ENCODE data around the gene RNU2-63P. TPM values are rescaled to one million over a fixed set of nuclear protein-coding genes. Genes with fewer than 3 reads are reported as not detected.
A peak's percentile ranks its signal among the peaks of the same experiment; 100 is the strongest.

Gene RNU2-63P
- total and polyA plus RNA-seq, 2 experiments from 2014 or later, result 1.4 TPM; not detected in 1

DNA sequence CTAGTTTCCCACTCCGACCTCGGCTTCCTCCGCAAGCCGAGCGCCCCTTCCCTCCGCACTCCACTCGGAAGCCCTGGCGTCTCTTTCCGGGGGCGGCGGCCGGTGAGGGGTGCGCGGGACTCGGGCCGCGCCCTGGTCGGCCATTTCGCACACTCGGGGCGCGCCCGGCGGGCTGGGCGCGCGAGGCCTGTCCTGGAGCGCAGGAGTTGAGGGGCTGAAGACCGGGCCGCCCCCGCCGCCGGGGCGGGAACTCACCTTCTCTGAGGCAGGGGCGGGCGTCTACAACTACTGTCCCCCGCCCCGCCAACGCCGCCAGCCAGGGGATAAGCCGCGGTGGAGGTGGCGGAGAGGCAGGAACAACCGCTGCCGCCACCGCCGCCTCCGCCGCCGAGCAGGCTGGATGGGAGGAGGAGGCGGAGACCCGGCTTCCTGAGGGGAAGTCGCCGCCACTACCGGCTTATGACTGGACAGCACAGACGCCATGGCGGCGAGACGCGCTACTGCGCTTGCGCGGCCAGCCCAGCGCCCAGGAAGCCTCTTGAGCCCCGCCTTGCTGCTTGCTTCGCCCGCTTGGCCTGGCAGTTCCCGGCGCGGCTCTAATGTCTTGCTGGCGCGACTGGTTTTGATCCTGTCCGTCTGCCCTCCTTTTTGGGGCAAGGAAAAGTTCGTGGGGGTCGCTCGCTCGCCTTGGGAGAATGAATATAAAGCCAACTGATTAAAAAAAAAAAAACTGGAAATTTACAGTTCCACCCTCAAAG is 39.2 kb upstream of the RNU2-63P start, which contains the start of gene KRCC1:
Gene KRCC1 (minus strand): TSS at position 413 of the 758 bp plus-strand sequence. CDS start 27,220 bp downstream, outside the sequence.
- Histone ChIP-seq H3K27ac (peak within 1 kb of the TSS; percentile 99), H3K36me3 (replicated peaks; ENCODE audit: insufficient read depth, low read depth) (no peaks in the 10 kb centered on the region), H2AFZ (peak within 1 kb of the TSS; percentile 75), H3K4me2 (peak within 1 kb of the TSS; percentile 73), H3K9me2 (replicated peaks; ENCODE audit: insufficient read depth) (no peaks in the 10 kb centered on the region), H3K79me2 (peaks cover 43% of the 10 kb centered on the region), H3K27me3 (no peaks in the 10 kb centered on the region), H3K4me3 (peak within 1 kb of the TSS; percentile 92), H3K4me1 (ENCODE audit: insufficient read depth) (peaks cover 24% of the 10 kb centered on the region), H4K20me1 (ENCODE audit: insufficient read depth, poor library complexity, severe bottlenecking) (peaks cover 4% of the 10 kb centered on the region), H3K9me3 (ENCODE audit: low read depth) (no peaks in the 10 kb centered on the region)
- under 1% methylated on average over 55 of the region's 77 CpGs for WGBS (ENCODE audit: low lambda C conversion rate, missing lambda C conversion rate)
- DNase-seq (ENCODE audit: low spot score), result peak; percentile 97
- TF ChIP-seq, protein P1, sequence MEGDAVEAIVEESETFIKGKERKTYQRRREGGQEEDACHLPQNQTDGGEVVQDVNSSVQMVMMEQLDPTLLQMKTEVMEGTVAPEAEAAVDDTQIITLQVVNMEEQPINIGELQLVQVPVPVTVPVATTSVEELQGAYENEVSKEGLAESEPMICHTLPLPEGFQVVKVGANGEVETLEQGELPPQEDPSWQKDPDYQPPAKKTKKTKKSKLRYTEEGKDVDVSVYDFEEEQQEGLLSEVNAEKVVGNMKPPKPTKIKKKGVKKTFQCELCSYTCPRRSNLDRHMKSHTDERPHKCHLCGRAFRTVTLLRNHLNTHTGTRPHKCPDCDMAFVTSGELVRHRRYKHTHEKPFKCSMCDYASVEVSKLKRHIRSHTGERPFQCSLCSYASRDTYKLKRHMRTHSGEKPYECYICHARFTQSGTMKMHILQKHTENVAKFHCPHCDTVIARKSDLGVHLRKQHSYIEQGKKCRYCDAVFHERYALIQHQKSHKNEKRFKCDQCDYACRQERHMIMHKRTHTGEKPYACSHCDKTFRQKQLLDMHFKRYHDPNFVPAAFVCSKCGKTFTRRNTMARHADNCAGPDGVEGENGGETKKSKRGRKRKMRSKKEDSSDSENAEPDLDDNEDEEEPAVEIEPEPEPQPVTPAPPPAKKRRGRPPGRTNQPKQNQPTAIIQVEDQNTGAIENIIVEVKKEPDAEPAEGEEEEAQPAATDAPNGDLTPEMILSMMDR (IDR thresholded peaks at IDR 0.05; ENCODE audit: poor library complexity), result no peak
- TF ChIP-seq EZH2phosphoT487 (IDR thresholded peaks at IDR 0.05; ENCODE audit: low read depth, severe bottlenecking, unreplicated experiment) (no peak), EZH2 (IDR thresholded peaks at IDR 0.05; ENCODE audit: borderline replicate concordance) (no peak)

DNA sequence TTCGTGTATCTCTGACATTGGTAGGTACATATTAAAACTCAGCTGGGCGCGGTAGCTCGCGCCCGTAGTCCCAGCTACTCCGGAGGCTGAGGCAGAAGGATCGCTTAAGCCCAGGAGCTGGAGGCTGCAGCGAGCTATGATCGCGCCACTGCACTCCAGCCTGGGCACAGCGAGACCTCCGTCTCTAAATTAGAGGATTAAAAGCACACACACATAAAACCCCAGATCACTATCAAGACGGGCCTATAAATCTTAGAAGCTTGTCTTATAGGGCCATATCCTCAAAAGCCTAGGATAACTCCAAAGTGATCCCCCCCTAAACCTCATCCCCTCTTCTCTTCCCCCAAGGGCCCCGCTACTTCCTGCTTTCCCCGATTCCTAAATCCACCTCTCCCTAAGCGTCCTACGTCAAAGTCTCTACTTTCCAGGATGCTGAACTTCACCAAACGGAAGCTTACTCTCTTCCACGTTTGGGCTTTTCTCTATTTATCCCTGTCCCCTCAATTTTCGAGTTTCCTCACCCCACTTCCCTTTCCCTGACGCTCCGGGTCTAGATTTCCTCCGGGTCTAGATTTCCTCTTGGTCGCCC is 38.5 kb upstream of the RNU2-63P start:
- H3K27me3 ChIP-seq, result no peaks in the 10 kb centered on the region
- peak overlapping the region; percentile 75 for H2AFZ ChIP-seq
- H3K9me2 ChIP-seq (replicated peaks; ENCODE audit: insufficient read depth), result no peaks in the 10 kb centered on the region
- peaks cover 4% of the 10 kb centered on the region for H4K20me1 ChIP-seq (ENCODE audit: insufficient read depth, poor library complexity, severe bottlenecking)
- H3K27ac ChIP-seq, result peak overlapping the region; percentile 99
- no peaks in the 10 kb centered on the region for H3K9me3 ChIP-seq (ENCODE audit: low read depth)
- peaks cover 24% of the 10 kb centered on the region for H3K4me1 ChIP-seq (ENCODE audit: insufficient read depth)
- H3K4me2 ChIP-seq, result peak overlapping the region; percentile 73
- peak overlapping the region; percentile 92 for H3K4me3 ChIP-seq
- 22% methylated on average over 25 of the region's 25 CpGs for WGBS (ENCODE audit: low lambda C conversion rate, missing lambda C conversion rate)
- H3K36me3 ChIP-seq (replicated peaks; ENCODE audit: insufficient read depth, low read depth), result no peaks in the 10 kb centered on the region
- TF ChIP-seq, protein P1 (IDR thresholded peaks at IDR 0.05; ENCODE audit: poor library complexity), result no peak
- H3K79me2 ChIP-seq, result peaks cover 50% of the 10 kb centered on the region
- peak; percentile 44 for DNase-seq (ENCODE audit: low spot score)

DNA sequence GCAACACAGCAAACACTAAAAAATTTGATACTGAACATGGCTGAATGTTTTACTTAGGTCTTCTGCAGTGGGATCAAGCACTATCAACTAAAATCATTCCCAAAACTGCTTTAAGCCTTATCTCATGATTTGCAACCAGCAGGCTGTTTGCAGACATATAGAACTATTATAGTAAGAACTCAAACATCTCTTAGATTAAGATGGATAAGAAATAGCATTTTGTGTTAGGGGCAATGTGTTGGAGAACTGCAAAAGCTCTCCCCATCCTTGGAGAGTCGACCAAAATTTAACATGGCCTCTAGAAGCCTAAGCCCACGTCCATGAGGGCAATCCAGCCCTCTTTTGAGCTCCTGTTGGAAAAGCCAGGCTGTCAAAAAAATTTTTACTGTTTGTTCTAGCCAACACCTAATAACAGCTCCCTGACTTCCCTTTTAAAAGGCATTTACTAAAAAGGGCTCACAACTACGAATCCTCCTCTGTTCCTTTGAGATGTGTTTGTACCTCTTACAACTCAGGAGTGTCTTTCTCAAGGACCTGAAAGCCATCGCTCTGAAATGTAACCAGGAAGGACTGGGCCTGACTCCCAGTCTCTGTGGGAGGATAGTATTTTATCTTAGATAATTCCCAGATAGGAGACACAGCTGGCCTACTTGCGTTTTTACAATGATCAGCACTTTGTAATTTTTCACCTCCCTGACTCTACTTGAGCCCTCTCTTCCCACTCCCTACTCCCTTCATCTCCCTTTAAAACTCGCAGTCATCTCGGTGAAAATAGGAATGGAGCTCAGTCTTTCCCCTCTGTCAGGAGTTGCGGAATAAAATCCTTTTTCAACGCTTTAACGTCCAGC is 37.8 kb upstream of the RNU2-63P start:
- Histone ChIP-seq H3K4me1 (ENCODE audit: insufficient read depth) (peaks cover 24% of the 10 kb centered on the region), H3K27ac (peak overlapping the region; percentile 99), H3K9me3 (ENCODE audit: low read depth) (no peaks in the 10 kb centered on the region), H4K20me1 (ENCODE audit: insufficient read depth, poor library complexity, severe bottlenecking) (peaks cover 4% of the 10 kb centered on the region), H3K79me2 (peaks cover 54% of the 10 kb centered on the region), H3K27me3 (no peaks in the 10 kb centered on the region), H3K36me3 (replicated peaks; ENCODE audit: insufficient read depth, low read depth) (no peaks in the 10 kb centered on the region), H2AFZ (peak overlapping the region; percentile 75), H3K9me2 (replicated peaks; ENCODE audit: insufficient read depth) (no peaks in the 10 kb centered on the region), H3K4me2 (peak overlapping the region; percentile 73), H3K4me3 (peak overlapping the region; percentile 92)
- DNase-seq (ENCODE audit: low spot score), result no peak
- 48% methylated on average over 10 of the region's 10 CpGs for WGBS (ENCODE audit: low lambda C conversion rate, missing lambda C conversion rate)
- TF ChIP-seq, protein P1 (IDR thresholded peaks at IDR 0.05; ENCODE audit: poor library complexity), result no peak
- no peak for TF ChIP-seq EZH2 (IDR thresholded peaks at IDR 0.05; ENCODE audit: borderline replicate concordance)
- no peak for TF ChIP-seq EZH2phosphoT487 (IDR thresholded peaks at IDR 0.05; ENCODE audit: low read depth, severe bottlenecking, unreplicated experiment)
